Measurements from ENCODE around the gene COG4.

The COG4 gene

GRCh38 chr16:70430667-70431536 lies 92.5 kb downstream of the COG4 start:
- no peak for DNase-seq
